GM13976 (cell line): ENCODE measurements around the gene PREP.

Experiments used
- DNase-seq: peaks from one replicate; pipeline ENCODE4 v3.0.0; 2012; ENCODE audit warnings: low spot score
- in situ Hi-C: fragments of 300-500 bp; cut with MboI; formaldehyde crosslinking; loops from one replicate; pipeline ENCODE4 v1.12.0; 2022; ENCODE audit warnings: low sequenced_read_pairs, mixed read lengths, inconsistent platforms; ENCODE audit not compliant: unreplicated experiment
- TF ChIP-seq, protein P1 (sequence below): IDR thresholded peaks from 2 replicates; pipeline ENCODE4 v1.5.1; 2012; ENCODE audit warnings: borderline replicate concordance, mild to moderate bottlenecking; ENCODE audit not compliant: insufficient read depth; ENCODE audit errors: extremely low read depth, missing control alignments, control extremely low read depth

The PREP gene

DNA sequence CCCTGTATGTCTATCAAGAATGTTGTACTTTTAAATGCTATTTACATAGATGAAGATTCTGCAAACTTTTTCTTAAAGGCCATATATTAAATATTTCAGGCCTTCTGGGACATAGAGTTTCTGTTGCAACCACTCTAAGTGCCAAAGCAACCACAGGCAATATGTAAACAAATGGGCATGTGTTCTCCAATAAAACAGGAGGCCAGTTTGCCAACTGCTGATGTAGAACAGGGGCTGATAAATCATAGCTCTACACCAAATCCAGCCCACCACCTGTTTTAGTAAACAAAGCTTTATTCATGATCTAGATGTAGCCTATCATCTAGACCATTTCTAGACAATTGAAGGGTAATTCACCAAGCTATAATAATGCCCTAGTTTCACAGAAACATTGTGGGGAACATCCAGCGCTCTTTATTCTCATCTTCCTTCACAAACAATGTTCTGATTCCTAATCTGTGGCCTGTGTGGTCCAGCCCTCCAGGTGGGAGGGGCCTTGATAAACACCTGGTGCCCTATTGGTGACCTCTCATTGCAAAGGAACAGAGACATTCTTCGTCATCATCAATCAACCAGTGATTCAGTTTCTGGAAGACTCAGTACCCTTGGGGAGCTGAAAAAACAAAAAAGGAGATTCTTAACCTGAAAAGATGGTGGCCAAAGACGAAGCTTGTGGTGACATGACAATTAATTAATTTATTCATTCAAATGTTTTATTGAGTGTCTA lies 80.2 kb downstream of the PREP start:
- DNase-seq = no peak
- in situ Hi-C loops = no loop called here
- TF ChIP-seq, protein P1, sequence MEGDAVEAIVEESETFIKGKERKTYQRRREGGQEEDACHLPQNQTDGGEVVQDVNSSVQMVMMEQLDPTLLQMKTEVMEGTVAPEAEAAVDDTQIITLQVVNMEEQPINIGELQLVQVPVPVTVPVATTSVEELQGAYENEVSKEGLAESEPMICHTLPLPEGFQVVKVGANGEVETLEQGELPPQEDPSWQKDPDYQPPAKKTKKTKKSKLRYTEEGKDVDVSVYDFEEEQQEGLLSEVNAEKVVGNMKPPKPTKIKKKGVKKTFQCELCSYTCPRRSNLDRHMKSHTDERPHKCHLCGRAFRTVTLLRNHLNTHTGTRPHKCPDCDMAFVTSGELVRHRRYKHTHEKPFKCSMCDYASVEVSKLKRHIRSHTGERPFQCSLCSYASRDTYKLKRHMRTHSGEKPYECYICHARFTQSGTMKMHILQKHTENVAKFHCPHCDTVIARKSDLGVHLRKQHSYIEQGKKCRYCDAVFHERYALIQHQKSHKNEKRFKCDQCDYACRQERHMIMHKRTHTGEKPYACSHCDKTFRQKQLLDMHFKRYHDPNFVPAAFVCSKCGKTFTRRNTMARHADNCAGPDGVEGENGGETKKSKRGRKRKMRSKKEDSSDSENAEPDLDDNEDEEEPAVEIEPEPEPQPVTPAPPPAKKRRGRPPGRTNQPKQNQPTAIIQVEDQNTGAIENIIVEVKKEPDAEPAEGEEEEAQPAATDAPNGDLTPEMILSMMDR = no peak

DNA sequence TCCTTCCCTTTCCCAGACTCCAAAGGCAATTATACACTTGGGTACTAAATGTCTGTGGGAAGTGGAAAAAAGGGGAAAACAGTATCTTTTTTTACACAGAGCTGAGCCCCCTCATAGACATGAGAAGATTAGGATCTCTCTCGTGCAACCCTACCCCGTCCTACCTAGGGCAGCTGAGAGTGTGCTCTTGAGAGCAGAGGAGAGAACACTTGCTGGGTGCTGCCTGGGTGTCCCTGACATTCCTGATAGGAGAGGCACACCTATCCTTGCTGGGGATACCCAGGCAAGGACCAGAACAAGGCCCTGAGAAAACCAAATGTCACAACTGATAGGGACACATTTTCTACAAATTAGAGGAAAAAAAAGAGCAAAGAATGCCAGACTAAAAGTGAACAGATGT lies 81.2 kb downstream of the PREP start:
- in situ Hi-C loops = no loop called here
- DNase-seq = no peak
- TF ChIP-seq, protein P1 = no peak

DNA sequence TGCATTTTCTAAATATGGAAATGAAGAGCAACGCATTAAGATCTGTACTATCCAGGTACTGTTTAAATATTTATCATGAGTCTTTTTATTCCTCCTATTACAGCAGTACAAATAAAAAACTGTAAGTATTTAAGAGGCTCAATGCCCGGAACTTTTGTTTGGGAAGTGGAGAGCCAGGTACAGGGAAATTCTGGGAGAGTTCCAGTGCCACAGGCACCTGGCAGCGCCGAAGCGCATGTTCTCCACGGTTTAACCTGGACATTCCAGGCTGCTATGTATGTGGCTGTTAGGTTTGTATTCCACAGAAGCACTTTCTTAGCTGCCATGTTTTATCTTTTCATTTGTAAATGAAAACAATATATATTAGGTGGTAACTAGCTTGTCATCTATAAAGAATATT lies 81.7 kb downstream of the PREP start:
- TF ChIP-seq, protein P1 = no peak
- in situ Hi-C loops = no loop called here
- DNase-seq = no peak

DNA sequence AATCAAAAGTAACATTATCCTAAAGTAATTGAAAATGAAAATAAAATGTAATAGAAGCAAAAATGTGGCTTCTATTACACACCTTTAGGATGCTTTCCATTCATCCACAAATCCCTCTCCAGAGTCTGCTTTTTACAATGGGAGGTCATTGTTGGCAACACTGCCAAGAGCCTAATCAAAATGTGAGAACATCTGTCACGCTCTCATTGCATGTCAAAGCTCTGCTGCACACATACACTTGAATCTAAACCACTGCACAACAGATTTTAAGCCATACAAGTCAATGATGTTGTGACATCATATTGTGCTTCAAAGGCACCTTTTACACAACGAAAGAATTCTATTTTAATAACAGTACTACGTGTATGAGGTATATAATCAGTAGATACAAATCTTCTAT lies 82.1 kb downstream of the PREP start:
- in situ Hi-C loops = no loop called here
- TF ChIP-seq, protein P1 = no peak
- no peak for DNase-seq

DNA sequence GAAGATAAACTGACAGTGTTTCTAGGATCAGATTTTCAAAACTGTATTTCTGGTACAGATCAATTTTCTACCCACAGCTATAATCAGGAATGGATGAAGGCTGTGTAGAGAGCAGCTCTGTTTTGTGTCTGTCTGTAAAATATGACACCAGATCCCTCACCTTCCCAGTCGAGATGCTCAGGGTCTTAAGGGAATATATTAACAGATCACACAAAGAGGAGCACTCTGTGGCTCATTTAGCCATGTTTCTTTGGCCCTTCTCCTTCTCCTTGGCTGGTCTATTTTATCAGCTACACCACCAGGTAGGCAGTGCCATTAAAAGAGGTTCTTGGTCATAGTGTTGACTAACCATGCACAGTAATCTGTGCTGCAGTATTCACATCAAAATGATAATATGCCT lies 82.6 kb downstream of the PREP start:
- TF ChIP-seq, protein P1 = no peak
- no peak for DNase-seq
- in situ Hi-C loops = no loop called here

DNA sequence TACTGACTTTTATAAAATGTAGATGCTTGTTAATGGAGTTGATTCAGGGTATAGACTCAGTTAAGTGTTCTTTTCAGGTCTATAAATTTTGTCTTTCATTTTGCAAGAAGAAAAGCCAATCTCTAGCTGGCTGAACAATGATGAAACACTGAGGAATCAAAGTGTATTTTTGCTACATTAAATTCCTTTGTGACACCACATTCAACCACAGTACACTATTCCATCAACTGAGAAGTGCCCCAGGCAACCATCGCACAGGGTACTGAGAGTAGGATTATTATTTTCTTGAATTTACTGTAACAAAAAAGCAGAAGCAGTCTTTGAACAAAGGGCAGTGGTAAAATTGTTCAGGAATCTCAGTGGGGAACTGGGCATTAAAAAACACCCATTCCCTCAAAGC lies 83.6 kb downstream of the PREP start:
- TF ChIP-seq, protein P1 = no peak
- in situ Hi-C loops = no loop called here
- DNase-seq = no peak
